GM21786 (cell line): ENCODE data around the gene ENO4.

Source experiments
- ATAC-seq: cut with Tn5 transposase; IDR thresholded peaks from one replicate; pipeline ENCODE4 v1.9.1; 2021; ENCODE audit not compliant: unreplicated experiment

The ENO4 gene

GRCh38 chr10:116866066-116866465 is 16.8 kb downstream of the ENO4 start:
- no peak for ATAC-seq

- no peak for ATAC-seq
Observed at GRCh38 chr10:116866987-116867595, 17.8 kb downstream of the ENO4 start.

GRCh38 chr10:116868198-116868676 is 18.9 kb downstream of the ENO4 start:
- no peak for ATAC-seq

GRCh38 chr10:116868722-116869121 is 19.4 kb downstream of the ENO4 start:
- ATAC-seq: no peak

GRCh38 chr10:116870949-116871348 is 21.6 kb downstream of the ENO4 start:
- no peak for ATAC-seq

GRCh38 chr10:116873134-116873533 is 23.8 kb downstream of the ENO4 start:
- ATAC-seq: no peak

- no peak for ATAC-seq
Observed at GRCh38 chr10:116875897-116876296, 26.6 kb downstream of the ENO4 start.

- no peak for ATAC-seq
Observed at GRCh38 chr10:116877391-116877790, 28.1 kb downstream of the ENO4 start.

GRCh38 chr10:116878123-116878522 is 28.8 kb downstream of the ENO4 start:
- no peak for ATAC-seq

GRCh38 chr10:116879817-116880216 is 30.5 kb downstream of the ENO4 start:
- ATAC-seq: no peak

- no peak for ATAC-seq
Observed at GRCh38 chr10:116880716-116881482, 31.6 kb downstream of the ENO4 start.

GRCh38 chr10:116882639-116883038 is 33.3 kb downstream of the ENO4 start:
- no peak for ATAC-seq

- no peak for ATAC-seq
Observed at GRCh38 chr10:116886772-116887171, 37.5 kb downstream of the ENO4 start.

- ATAC-seq: no peak
Observed at GRCh38 chr10:116888380-116889055, 39.2 kb downstream of the ENO4 start.

GRCh38 chr10:116889066-116889465 is 39.8 kb downstream of the ENO4 start:
- no peak for ATAC-seq

GRCh38 chr10:116891208-116891607 is 41.9 kb downstream of the ENO4 start:
- ATAC-seq: no peak

GRCh38 chr10:116892907-116893685 is 43.8 kb downstream of the ENO4 start:
- no peak for ATAC-seq

- no peak for ATAC-seq
Observed at GRCh38 chr10:116893686-116894037, 44.4 kb downstream of the ENO4 start.

GRCh38 chr10:116899626-116900025 is 50.3 kb downstream of the ENO4 start:
- ATAC-seq: peak; percentile 50

- ATAC-seq: no peak
Observed at GRCh38 chr10:116905845-116906210, 56.5 kb downstream of the ENO4 start.

GRCh38 chr10:116907245-116907987 is 58.1 kb downstream of the ENO4 start:
- ATAC-seq: no peak
